Measurements from ENCODE around the gene PTPN6. TPM values are rescaled to one million over a fixed set of nuclear protein-coding genes. Genes with fewer than 3 reads are reported as not detected.

The PTPN6 gene
- total and polyA plus RNA-seq, 8 donors: 11.2 to 51.2 (median 32.6) TPM

DNA sequence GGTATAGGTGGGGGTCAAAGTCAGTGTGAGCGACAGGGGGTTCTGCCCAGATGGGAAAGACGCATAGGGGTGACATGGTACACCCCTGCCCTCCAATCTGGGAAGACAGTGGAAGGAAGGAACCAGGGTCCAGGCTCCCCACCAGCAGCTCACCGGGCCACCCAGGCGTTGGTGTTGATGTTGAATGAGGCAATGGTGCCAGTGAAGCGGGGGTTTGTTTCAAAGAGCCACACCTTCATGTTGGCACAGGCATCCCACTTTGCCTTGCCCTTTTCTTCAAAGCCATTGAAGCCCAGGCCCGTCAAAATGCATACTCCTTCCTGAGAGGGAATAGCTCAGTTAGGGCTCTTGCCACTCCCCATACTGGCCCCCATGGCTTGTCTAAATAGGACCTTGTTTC is 27.0 kb downstream of the PTPN6 start:
- Histone ChIP-seq H3K4me3 (no peak overlapping the region), H3K27ac (peak overlapping the region in 4 of 5 donors; percentile 57 to 71 (median 66)), H3K36me3 (peaks cover 77 to 100% (median 95%) of the 10 kb centered on the region in 4 donors), H3K4me1 (peaks cover 30 to 44% (median 38%) of the 10 kb centered on the region in 4 donors), H3K27me3 (no peaks in the 10 kb centered on the region), H3K9me3 (no peaks in the 10 kb centered on the region)
- no peak for DNase-seq
- intact Hi-C loops (cut with DNase I; ENCODE audit: low total_unique reads): loop anchor here (5.0 kb wide), 1 partner anchor 34 kb away; no protein-coding TSS in a partner anchor
- TF ChIP-seq POLR2AphosphoS5 (IDR thresholded peaks at IDR 0.05): no peak
- TF ChIP-seq, protein P1, sequence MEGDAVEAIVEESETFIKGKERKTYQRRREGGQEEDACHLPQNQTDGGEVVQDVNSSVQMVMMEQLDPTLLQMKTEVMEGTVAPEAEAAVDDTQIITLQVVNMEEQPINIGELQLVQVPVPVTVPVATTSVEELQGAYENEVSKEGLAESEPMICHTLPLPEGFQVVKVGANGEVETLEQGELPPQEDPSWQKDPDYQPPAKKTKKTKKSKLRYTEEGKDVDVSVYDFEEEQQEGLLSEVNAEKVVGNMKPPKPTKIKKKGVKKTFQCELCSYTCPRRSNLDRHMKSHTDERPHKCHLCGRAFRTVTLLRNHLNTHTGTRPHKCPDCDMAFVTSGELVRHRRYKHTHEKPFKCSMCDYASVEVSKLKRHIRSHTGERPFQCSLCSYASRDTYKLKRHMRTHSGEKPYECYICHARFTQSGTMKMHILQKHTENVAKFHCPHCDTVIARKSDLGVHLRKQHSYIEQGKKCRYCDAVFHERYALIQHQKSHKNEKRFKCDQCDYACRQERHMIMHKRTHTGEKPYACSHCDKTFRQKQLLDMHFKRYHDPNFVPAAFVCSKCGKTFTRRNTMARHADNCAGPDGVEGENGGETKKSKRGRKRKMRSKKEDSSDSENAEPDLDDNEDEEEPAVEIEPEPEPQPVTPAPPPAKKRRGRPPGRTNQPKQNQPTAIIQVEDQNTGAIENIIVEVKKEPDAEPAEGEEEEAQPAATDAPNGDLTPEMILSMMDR (IDR thresholded peaks at IDR 0.05): no peak
- no peak for TF ChIP-seq EP300 (IDR thresholded peaks at IDR 0.05)
- no peak for TF ChIP-seq POLR2A (IDR thresholded peaks at IDR 0.05)
- 53 to 80% (median 62%) methylated on average over 6 of the region's 6 CpGs for WGBS, 5 donors

DNA sequence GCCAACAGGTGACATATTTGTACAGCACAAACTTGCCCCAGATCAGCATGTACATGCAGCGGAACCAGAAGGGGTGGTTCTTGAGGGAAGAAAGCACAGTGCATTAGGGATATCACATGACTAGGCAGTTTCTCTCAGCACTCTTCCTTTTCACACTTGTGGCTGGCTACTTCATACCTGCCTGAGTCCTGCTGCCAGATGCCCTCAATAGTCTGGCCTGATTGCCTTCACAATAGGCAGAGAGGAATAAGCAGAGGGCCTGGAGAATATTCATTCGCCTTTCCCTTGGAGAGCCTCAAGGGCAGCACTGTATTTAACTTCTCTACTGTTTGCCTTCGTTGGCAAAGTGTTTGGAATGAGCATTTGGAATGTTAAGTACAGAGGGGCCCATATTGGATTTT is 27.5 kb downstream of the PTPN6 start:
- TF ChIP-seq POLR2AphosphoS5 (IDR thresholded peaks at IDR 0.05) (peak in 1 of 3 donors; percentile 25), POLR2A (IDR thresholded peaks at IDR 0.05) (no peak)
- TF ChIP-seq, protein P1 (IDR thresholded peaks at IDR 0.05): peak in 1 of 7 experiments; percentile 22
- Histone ChIP-seq H3K27me3 (no peaks in the 10 kb centered on the region), H3K36me3 (peaks cover 77 to 99% (median 97%) of the 10 kb centered on the region in 4 donors), H3K9me3 (no peaks in the 10 kb centered on the region), H3K4me1 (peaks cover 30 to 44% (median 38%) of the 10 kb centered on the region in 4 donors), H3K4me3 (no peak overlapping the region), H3K27ac (peak overlapping the region; percentile 55 to 71 (median 61))
- DNase-seq: peak in 1 of 2 donors; percentile 38
- intact Hi-C loops (cut with DNase I; ENCODE audit: low total_unique reads): loop anchor here (5.0 kb wide), 1 partner anchor 34 kb away; no protein-coding TSS in a partner anchor
- 33 to 63% (median 45%) methylated on average over 3 of the region's 3 CpGs for WGBS, 5 donors

DNA sequence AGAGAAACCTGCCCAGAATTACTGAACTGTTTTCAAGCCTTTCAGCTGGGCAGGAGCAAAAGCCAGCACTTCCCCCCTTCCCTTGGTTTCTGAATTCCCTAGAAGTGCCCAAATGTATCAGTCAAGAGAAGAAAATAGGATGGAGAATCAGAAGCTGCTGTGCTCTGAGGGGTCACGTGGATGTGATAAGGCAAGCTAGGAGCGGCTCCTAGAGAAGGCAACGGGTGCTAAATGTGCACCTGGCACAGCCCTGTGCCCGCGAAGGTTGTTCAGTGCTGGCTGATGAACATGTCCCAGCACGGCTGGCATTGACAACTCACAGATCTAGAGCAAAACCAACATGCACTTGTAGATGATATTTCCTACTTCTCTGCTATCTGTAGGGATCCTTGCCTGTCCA is 27.9 kb downstream of the PTPN6 start:
- Histone ChIP-seq H3K4me3 (no peak overlapping the region), H3K9me3 (no peaks in the 10 kb centered on the region), H3K4me1 (peaks cover 30 to 44% (median 38%) of the 10 kb centered on the region in 4 donors), H3K27me3 (no peaks in the 10 kb centered on the region), H3K36me3 (peaks cover 77 to 98% (median 97%) of the 10 kb centered on the region in 4 donors), H3K27ac (peak overlapping the region; percentile 55 to 71 (median 61))
- TF ChIP-seq POLR2A (IDR thresholded peaks at IDR 0.05) (no peak), POLR2AphosphoS5 (IDR thresholded peaks at IDR 0.05) (no peak), EP300 (IDR thresholded peaks at IDR 0.05) (no peak)
- TF ChIP-seq, protein P1 (IDR thresholded peaks at IDR 0.05): no peak
- DNase-seq: no peak
- intact Hi-C loops (cut with DNase I; ENCODE audit: low total_unique reads): loop anchor here (5.0 kb wide), 1 partner anchor 33 kb away; no protein-coding TSS in a partner anchor
- 25 to 60% (median 39%) methylated on average over 6 of the region's 6 CpGs for WGBS, 5 donors

DNA sequence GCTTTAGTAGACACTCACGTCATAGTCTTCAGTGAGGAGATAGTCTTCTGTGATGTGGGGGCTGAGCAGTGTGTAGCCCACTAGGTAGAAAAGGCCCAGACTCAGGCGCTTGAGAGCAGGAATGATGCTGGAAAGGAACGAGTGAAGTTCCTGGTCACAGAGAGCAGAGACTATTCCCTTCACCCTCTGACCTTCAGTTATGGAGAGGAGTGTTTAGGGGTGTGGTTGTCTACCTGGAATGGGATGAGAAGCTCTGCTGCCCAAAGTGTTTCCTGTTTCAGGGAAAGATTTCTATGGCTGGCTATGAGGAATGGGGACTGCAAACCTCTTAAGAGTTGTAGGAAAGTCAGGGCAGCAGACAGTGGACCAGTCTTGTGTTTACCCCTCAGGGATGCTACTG is 28.3 kb downstream of the PTPN6 start:
- WGBS, 5 donors: 60 to 84% (median 65%) methylated on average over 3 of the region's 3 CpGs
- DNase-seq: no peak

More for the DNA sequence above, 28.3 kb downstream of the PTPN6 start:
- no peaks in the 10 kb centered on the region for H3K9me3 ChIP-seq
- H3K4me3 ChIP-seq: no peak overlapping the region
- intact Hi-C loops (cut with DNase I; ENCODE audit: low total_unique reads): loop anchor here (5.0 kb wide), 1 partner anchor 33 kb away; no protein-coding TSS in a partner anchor
- H3K27ac ChIP-seq: peak overlapping the region; percentile 28 to 71 (median 61)
- no peaks in the 10 kb centered on the region for H3K27me3 ChIP-seq
- H3K36me3 ChIP-seq: peaks cover 73 to 98% (median 97%) of the 10 kb centered on the region in 4 donors
- peaks cover 30 to 44% (median 38%) of the 10 kb centered on the region in 4 donors for H3K4me1 ChIP-seq
- TF ChIP-seq, protein P1 (IDR thresholded peaks at IDR 0.05): no peak
- TF ChIP-seq POLR2AphosphoS5 (IDR thresholded peaks at IDR 0.05) (no peak), POLR2A (IDR thresholded peaks at IDR 0.05) (no peak), EP300 (IDR thresholded peaks at IDR 0.05) (no peak)
